Measurements from ENCODE around the gene KCTD2. TPM values are rescaled to one million over a fixed set of nuclear protein-coding genes. Genes with fewer than 3 reads are reported as not detected.
A peak's percentile ranks its signal among the peaks of the same experiment; 100 is the strongest.

KCTD2 gene
- total and polyA plus RNA-seq, 9 of the 15 experiments (the other 6 are each of a cell fraction or from before 2014, with no cell fraction given) = 1.7 to 32.9 (median 15.8) TPM

DNA sequence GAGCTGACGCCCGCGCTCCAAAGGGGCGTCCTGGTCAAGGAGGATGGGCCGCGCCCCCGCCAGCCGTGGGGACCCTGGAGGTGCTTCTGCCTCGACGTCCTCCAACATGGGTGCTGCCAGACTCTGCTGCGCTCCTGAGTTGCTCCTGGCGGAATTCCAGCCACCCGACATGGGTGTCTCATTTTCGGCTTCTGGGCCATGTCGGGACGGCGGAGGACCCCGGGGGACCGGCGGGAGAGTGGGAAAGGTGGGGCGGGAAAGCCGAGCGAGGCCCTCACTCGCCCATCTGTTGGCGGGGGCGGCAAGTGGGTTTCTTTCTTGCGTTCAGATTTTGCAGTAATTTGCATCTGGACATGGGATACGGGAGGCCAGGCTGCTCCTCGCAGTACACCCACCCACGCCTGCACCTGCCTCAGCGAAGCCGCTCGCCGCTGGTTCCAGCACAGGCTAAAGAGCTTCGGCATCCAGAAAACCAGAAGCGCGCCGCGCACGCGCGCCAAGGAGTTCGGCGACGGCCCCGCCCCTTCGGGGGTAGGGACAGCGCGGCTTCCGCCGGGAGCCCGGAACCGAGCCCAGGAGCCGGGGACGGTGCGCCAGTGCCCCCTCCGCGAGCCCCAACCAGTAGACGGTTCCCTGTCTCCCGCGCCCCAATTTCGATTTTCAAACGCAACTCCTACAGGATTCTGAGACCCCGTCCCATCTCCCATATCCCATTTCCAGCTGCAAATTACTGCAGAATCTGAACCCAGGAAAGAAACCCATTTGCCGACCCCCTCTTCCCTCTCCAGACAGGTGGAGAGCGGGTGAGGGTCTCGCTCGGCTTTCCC is 62.6 kb downstream of the KCTD2 start, which contains the start of gene ARMC7:
Gene ARMC7 (plus strand): TSS at position 563 of the 827 bp plus-strand sequence. CDS start 320 bp downstream, outside the sequence.
- ATAC-seq (peak; percentile 90), FAIRE-seq (peak; percentile 86), DNase-seq (ENCODE audit: extremely low read depth in 1 of 4, low spot score in 3 of 4) (peak; percentile 96 to 97 (median 96))
- intact Hi-C loops (cut with micrococcal nuclease) (loop anchor here (1.0 to 5.0 kb wide), 5 partner anchors 37 to 147 kb away; partner anchors contain the start of gene JPT1), in situ Hi-C loops (cut with MboI) (loop anchor here (5.0 to 10.0 kb wide), 3 partner anchors 47 to 305 kb away; no protein-coding TSS in a partner anchor)
- Histone ChIP-seq H4K20me1 (replicated peaks; ENCODE audit: control insufficient read depth, insufficient read depth, low read length) (no peaks in the 10 kb centered on the region), H3K79me2 (ENCODE audit: control insufficient read depth, insufficient read depth, low read length) (peaks cover 35% of the 10 kb centered on the region), H3K4me2 (ENCODE audit: insufficient read depth, low read length) (peak within 1 kb of the TSS; percentile 98), H2AFZ (ENCODE audit: low read depth, low read length) (peak within 1 kb of the TSS; percentile 94), H3K4me1 (replicated peaks in 1 of 2; ENCODE audit: control insufficient read depth in 2 of 2, insufficient read depth in 2 of 2, low read length in 2 of 2) (peaks cover 8 to 33% of the 10 kb centered on the region in 2 experiments), H3K9me3 (replicated peaks; ENCODE audit: control insufficient read depth, insufficient read depth, low read depth, low read length) (no peaks in the 10 kb centered on the region), H3K4me3 (peak within 1 kb of the TSS; percentile 71), H3K9ac (ENCODE audit: insufficient read depth in 1 of 2, low read depth in 2 of 2, low read length in 2 of 2) (peak within 1 kb of the TSS; percentile 84 to 99), H3K27me3 (ENCODE audit: control insufficient read depth in 2 of 2, insufficient read depth in 2 of 2, low read length in 2 of 2) (no peaks in the 10 kb centered on the region), H3K36me3 (ENCODE audit: control insufficient read depth, insufficient read depth, low read length) (peaks cover 9% of the 10 kb centered on the region; the same call in 2 of the 3 replicates), H3K27ac (ENCODE audit: extremely low read depth, low read depth, low read length) (peak within 1 kb of the TSS; percentile 83), H3K9me1 (ENCODE audit: control insufficient read depth, insufficient read depth, low read length) (no peaks in the 10 kb centered on the region)
- BruUV-seq (replicated peaks) = TSS peak; percentile 95
- ChIA-PET POLR2A (interaction anchor here (0.6 to 3.9 kb wide), 18 partner anchors 10 to 347 kb away, joined by 3 to 38 read pairs (median 3); partner anchors contain the start of gene TMEM94), CTCF (ENCODE audit: low intra/inter-chr PET ratio) (no interaction called here)
- 3% methylated on average over 58 of the region's 68 CpGs for WGBS (ENCODE audit: insufficient coverage, low coverage, missing lambda C conversion rate)
- peak; percentile 59 for TF ChIP-seq CXXC5 (CRISPR knock-in tag; IDR thresholded peaks at IDR 0.05)
- TF ChIP-seq MYC (IDR thresholded peaks at IDR 0.05; ENCODE audit: low read depth, low read length) = peak; percentile 48
- no peak for TF ChIP-seq MYC (CRISPR knock-in tag; IDR thresholded peaks at IDR 0.05; ENCODE audit: borderline replicate concordance, low read depth)
- TF ChIP-seq, protein P1, sequence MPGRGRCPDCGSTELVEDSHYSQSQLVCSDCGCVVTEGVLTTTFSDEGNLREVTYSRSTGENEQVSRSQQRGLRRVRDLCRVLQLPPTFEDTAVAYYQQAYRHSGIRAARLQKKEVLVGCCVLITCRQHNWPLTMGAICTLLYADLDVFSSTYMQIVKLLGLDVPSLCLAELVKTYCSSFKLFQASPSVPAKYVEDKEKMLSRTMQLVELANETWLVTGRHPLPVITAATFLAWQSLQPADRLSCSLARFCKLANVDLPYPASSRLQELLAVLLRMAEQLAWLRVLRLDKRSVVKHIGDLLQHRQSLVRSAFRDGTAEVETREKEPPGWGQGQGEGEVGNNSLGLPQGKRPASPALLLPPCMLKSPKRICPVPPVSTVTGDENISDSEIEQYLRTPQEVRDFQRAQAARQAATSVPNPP (IDR thresholded peaks at IDR 0.05; ENCODE audit: borderline replicate concordance, insufficient read depth, insufficient read length) = no peak
- TF ChIP-seq, protein P2, sequence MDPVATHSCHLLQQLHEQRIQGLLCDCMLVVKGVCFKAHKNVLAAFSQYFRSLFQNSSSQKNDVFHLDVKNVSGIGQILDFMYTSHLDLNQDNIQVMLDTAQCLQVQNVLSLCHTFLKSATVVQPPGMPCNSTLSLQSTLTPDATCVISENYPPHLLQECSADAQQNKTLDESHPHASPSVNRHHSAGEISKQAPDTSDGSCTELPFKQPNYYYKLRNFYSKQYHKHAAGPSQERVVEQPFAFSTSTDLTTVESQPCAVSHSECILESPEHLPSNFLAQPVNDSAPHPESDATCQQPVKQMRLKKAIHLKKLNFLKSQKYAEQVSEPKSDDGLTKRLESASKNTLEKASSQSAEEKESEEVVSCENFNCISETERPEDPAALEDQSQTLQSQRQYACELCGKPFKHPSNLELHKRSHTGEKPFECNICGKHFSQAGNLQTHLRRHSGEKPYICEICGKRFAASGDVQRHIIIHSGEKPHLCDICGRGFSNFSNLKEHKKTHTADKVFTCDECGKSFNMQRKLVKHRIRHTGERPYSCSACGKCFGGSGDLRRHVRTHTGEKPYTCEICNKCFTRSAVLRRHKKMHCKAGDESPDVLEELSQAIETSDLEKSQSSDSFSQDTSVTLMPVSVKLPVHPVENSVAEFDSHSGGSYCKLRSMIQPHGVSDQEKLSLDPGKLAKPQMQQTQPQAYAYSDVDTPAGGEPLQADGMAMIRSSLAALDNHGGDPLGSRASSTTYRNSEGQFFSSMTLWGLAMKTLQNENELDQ (CRISPR knock-in tag; IDR thresholded peaks at IDR 0.05; ENCODE audit: borderline replicate concordance) = no peak
- TF ChIP-seq, protein P3, sequence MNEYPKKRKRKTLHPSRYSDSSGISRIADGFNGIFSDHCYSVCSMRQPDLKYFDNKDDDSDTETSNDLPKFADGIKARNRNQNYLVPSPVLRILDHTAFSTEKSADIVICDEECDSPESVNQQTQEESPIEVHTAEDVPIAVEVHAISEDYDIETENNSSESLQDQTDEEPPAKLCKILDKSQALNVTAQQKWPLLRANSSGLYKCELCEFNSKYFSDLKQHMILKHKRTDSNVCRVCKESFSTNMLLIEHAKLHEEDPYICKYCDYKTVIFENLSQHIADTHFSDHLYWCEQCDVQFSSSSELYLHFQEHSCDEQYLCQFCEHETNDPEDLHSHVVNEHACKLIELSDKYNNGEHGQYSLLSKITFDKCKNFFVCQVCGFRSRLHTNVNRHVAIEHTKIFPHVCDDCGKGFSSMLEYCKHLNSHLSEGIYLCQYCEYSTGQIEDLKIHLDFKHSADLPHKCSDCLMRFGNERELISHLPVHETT (CRISPR knock-in tag; conservative IDR thresholded peaks at IDR 0.05 in 1 of 2, IDR thresholded peaks at IDR 0.05 in 1 of 2) = peak in 1 of 2 experiments; percentile 86; a peak in 2 of 4 replicates
- 0 out of 2 replicates have a peak, but pooled peaks have one; percentile 34 for TF ChIP-seq ZSCAN32 (CRISPR knock-in tag; IDR thresholded peaks at IDR 0.05)
- TF ChIP-seq, protein P4, sequence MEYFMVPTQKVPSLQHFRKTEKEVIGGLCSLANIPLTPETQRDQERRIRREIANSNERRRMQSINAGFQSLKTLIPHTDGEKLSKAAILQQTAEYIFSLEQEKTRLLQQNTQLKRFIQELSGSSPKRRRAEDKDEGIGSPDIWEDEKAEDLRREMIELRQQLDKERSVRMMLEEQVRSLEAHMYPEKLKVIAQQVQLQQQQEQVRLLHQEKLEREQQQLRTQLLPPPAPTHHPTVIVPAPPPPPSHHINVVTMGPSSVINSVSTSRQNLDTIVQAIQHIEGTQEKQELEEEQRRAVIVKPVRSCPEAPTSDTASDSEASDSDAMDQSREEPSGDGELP (CRISPR knock-in tag; IDR thresholded peaks at IDR 0.05; ENCODE audit: borderline replicate concordance) = peak; percentile 43; the same call in 1 of the 2 replicates
- peak; percentile 71 for TF ChIP-seq MEIS2 (IDR thresholded peaks at IDR 0.05; ENCODE audit: partially characterized antibody)
- TF ChIP-seq ZBTB1 (CRISPR knock-in tag; IDR thresholded peaks at IDR 0.05; ENCODE audit: borderline replicate concordance, low read depth) = no peak
- 0 out of 4 replicates have a peak, but pooled peaks of 1 of the 2 experiments have one; percentile 13 for TF ChIP-seq HDAC1 (IDR thresholded peaks at IDR 0.05)
